Activated T-cell treated with anti-CD3 and anti-CD28 coated beads, Interleukin-2, amount 50 U/mL, for 4 hours (primary cell): Measurements from ENCODE around the gene TMEM94. TPM values are rescaled to one million over a fixed set of nuclear protein-coding genes. Genes with fewer than 3 reads are reported as not detected.
"Not testable (repeated sequence)": the region's sequence is repeated elsewhere in the genome, so short reads cannot be mapped to it uniquely, and the experiment has no call there.

Source experiments
- ATAC-seq, 2 donors: fragments of 200-7000 bp; cut with Tn5 transposase; one replicate each; pipeline ENCODE4 v1.10.0; 2021
- DNase-seq: peaks from one replicate; pipeline ENCODE4 v3.0.0-alpha.2; 2020
- H3K27me3 Mint-ChIP-seq: one replicate; pipeline ENCODE4 v1.8.0; 2021; ENCODE audit warnings: low read depth, mixed read lengths
- H3K36me3 Mint-ChIP-seq: one replicate; pipeline ENCODE4 v1.8.0; 2022; ENCODE audit warnings: mixed read lengths; ENCODE audit not compliant: insufficient read depth
- H3K4me1 Mint-ChIP-seq: one replicate; pipeline ENCODE4 v1.8.0; 2021; ENCODE audit warnings: low read depth, mixed read lengths
- H3K4me3 Mint-ChIP-seq: one replicate; pipeline ENCODE4 v1.8.0; 2021; ENCODE audit warnings: mild to moderate bottlenecking, moderate library complexity, mixed read lengths
- H3K9me3 Mint-ChIP-seq: one replicate; pipeline ENCODE4 v1.8.0; 2021; ENCODE audit warnings: mixed read lengths
- total RNA-seq, 3 donors: library from RNA; stranded (reverse); gene quantifications; one replicate each; pipeline ENCODE4 v1.2.1, GENCODE V29; 2021

The TMEM94 gene
- total RNA-seq, 3 donors from 2014 or later = 44.0 to 49.6 (median 46.6) TPM

GRCh38 chr17:75512926-75513640, 56.6 kb downstream of the TMEM94 start:
- Mint-ChIP-seq H3K9me3 (no peaks in the 10 kb centered on the region), H3K4me3 (no peak overlapping the region), H3K27me3 (peaks cover 3% of the 10 kb centered on the region), H3K36me3 (peaks cover 2% of the 10 kb centered on the region), H3K4me1 (peaks cover 10% of the 10 kb centered on the region)
- no peak for ATAC-seq
- DNase-seq = no peak

DNA sequence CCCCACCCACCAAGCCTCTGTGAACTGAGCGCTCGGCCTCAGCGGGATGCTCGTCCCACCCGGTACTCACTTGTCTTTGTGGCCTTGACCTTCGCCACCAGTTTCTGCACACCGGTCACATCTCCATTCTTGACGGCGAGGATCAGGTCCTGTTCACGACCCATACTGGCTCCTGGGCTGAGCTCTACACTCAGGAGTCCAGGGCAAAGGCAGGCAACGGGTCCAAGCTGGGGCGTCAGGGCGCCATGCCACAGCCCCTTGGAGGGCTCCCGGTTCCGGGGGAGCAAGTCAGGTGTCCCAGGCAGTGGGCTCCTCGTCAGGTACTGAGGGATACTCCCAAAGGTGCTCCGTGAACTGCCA, 57.2 kb downstream of the TMEM94 start:
- Mint-ChIP-seq H3K4me1 (peaks cover 16% of the 10 kb centered on the region), H3K4me3 (no peak overlapping the region), H3K27me3 (peaks cover 3% of the 10 kb centered on the region), H3K36me3 (peaks cover 8% of the 10 kb centered on the region), H3K9me3 (no peaks in the 10 kb centered on the region)
- ATAC-seq (no peak), DNase-seq (no peak)

DNA sequence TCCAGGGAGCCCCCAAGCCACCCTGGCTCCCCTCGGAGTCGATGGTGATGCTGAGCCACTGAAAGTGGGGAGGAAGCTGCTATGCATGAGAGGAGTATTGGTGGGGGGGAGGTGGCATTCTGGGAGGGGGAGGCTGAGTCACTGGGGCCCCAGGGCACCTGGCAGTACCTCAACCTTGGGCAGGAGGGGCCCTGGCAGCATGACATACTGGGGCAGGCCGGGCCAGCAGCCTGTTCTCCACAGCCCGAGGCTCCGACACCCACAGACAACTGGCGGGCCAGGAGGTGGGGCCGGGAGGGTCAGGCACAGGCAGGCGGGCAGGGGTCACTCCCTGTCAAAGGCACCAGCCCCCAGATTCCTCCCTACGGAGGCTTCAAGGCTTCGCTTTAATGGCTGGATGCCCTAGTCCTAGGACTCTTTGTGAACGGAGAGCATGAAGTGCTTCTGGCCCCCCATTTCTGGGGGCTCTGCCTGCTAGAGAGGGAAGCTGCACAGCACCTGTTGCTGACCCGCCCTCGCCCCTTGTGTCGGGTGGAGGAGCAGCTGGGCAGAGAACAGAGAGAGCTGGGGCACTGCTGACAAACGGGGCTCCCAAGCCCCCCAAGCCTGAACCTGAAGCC, 58.0 kb downstream of the TMEM94 start:
- Mint-ChIP-seq H3K4me3 (peak overlapping the region; percentile 58), H3K36me3 (peaks cover 8% of the 10 kb centered on the region), H3K27me3 (peaks cover 3% of the 10 kb centered on the region), H3K9me3 (no peaks in the 10 kb centered on the region), H3K4me1 (peaks cover 22% of the 10 kb centered on the region)
- ATAC-seq = no peak
- no peak for DNase-seq

GRCh38 chr17:75514919-75515495, 58.6 kb downstream of the TMEM94 start:
- H3K27me3 Mint-ChIP-seq = peaks cover 3% of the 10 kb centered on the region
- H3K4me3 Mint-ChIP-seq = peak overlapping the region; percentile 58
- DNase-seq (no peak), ATAC-seq (peak in 1 of 2 donors; percentile 0)
- peaks cover 12% of the 10 kb centered on the region for H3K36me3 Mint-ChIP-seq
- H3K9me3 Mint-ChIP-seq = no peaks in the 10 kb centered on the region
- H3K4me1 Mint-ChIP-seq = peaks cover 25% of the 10 kb centered on the region

DNA sequence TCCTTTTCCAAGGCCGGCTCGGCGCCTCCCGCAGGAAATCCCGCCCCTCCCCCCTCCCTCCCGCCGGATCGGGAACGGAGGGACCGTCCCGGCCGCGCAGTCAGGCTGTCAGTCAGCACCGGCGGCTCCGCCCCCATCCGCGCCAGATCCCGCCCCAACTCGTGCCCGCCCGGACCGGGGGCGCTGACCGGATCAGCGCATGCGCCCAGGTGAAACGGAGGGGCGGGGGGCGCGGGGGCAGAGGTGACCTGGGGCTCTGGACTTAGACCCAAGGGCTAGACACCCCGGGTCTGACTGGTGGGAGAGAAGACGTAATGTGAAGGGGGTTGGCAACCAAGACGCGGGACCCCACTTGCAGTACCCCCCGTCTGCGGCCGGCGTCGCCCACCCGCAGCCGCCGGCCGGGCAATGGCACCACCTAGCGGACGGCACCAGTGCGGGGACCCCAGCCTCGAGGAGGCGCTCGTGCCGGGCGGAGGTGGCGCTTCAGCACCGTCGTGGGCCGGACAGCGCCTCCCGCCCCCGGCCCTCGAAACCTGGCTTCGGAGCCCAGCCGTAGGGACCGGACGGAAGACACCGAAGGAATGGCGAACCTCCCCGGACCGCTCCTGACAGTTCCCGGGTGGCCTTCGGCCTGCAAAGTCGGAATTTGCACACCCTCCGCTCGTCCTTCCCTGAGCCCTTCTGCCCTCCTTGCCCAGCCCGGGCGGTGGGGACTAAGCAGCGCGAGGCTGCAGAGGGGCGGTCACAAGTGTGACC, 59.2 kb downstream of the TMEM94 start, which contains the start of gene CASKIN2:
CASKIN2 (minus strand) TSS at position 42 of the 759 bp plus-strand sequence. CDS start 1,733 bp downstream, outside the sequence.
- Mint-ChIP-seq H3K4me3 (peak within 1 kb of the TSS; percentile 80), H3K9me3 (no peaks in the 10 kb centered on the region), H3K4me1 (peaks cover 25% of the 10 kb centered on the region), H3K36me3 (peaks cover 12% of the 10 kb centered on the region), H3K27me3 (peaks cover 3% of the 10 kb centered on the region)
- ATAC-seq (peak; percentile 64 to 66), DNase-seq (peak; percentile 65)

- peak; percentile 95 for DNase-seq
- Mint-ChIP-seq H3K36me3 (peaks cover 16% of the 10 kb centered on the region), H3K4me1 (peaks cover 25% of the 10 kb centered on the region), H3K27me3 (peaks cover 3% of the 10 kb centered on the region), H3K9me3 (no peaks in the 10 kb centered on the region), H3K4me3 (peak within 1 kb of the TSS; percentile 87)
- peak; percentile 87 to 88 for ATAC-seq
These were observed 59.8 kb downstream of the TMEM94 start, which contains the start of gene TSEN54 for GRCh38 chr17:75516255-75516618. TSS of gene TSEN54 (plus strand) at chr17:75516528. CDS start at chr17:75516561, 33 bp downstream.

GRCh38 chr17:75516619-75517296, 60.3 kb downstream of the TMEM94 start:
- H3K4me1 Mint-ChIP-seq = peaks cover 25% of the 10 kb centered on the region
- peaks cover 17% of the 10 kb centered on the region for H3K36me3 Mint-ChIP-seq
- peak; percentile 24 for DNase-seq
- ATAC-seq = peak; percentile 32
- no peaks in the 10 kb centered on the region for H3K9me3 Mint-ChIP-seq
- H3K4me3 Mint-ChIP-seq = peak overlapping the region; percentile 87
- H3K27me3 Mint-ChIP-seq = peaks cover 3% of the 10 kb centered on the region

- peak; percentile 21 for DNase-seq
- Mint-ChIP-seq H3K27me3 (peaks cover 3% of the 10 kb centered on the region), H3K4me1 (peaks cover 25% of the 10 kb centered on the region), H3K4me3 (peak overlapping the region; percentile 87), H3K9me3 (no peaks in the 10 kb centered on the region), H3K36me3 (peaks cover 17% of the 10 kb centered on the region)
- no peak for ATAC-seq
These were observed 60.9 kb downstream of the TMEM94 start for GRCh38 chr17:75517297-75517865.

DNA sequence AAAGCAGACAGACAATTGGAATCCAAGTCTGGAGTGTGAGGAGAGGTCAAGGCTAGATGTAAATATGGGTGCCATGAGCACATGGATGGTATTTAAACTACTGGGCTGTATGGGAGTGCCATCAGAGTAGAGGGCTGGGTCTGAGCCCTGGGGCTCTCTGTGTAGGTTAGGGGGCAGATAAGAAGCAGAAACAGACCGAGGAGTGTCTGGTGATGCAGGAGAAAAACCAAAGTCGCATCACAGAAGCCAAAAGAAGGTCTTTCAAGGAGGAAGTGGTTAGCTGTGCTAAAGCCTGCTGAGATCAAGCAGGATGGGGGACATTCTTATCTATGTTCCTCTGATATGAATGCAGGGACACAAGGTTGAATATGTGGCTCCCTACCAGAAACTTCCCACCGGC, 61.8 kb downstream of the TMEM94 start:
- ATAC-seq (no peak), DNase-seq (no peak)
- H3K36me3 Mint-ChIP-seq = peaks cover 20% of the 10 kb centered on the region
- H3K4me1 Mint-ChIP-seq = peaks cover 25% of the 10 kb centered on the region
- peak overlapping the region; percentile 87 for H3K4me3 Mint-ChIP-seq
- H3K9me3 Mint-ChIP-seq = no peaks in the 10 kb centered on the region
- H3K27me3 Mint-ChIP-seq = peaks cover 3% of the 10 kb centered on the region

DNA sequence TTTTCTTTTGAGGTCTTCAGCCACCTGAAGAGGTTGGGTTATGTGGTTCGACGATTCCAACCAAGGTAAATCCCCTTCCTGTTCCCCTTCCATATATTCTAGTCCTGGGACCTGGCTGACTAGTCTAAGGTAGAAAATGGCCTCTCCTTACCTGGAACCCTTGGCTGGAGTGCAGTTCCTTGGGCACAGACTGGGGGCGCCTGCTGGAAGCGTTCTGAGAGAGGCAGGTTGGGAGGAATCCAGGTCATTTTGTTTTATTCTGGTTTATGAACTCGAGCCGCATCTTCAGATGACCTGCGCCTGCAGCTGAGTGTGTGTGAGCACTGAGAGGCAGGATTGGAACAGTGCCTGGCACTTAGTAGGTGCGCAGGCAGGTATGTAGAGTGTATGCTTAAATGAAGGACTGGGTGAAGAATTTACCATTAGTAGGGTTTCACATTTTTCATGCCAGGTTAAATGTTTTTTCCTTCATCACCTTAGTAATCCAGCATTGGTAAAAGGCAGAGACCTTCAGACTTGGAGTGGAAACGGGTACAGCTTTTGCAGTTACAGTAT, 62.6 kb downstream of the TMEM94 start:
- peaks cover 20% of the 10 kb centered on the region for H3K36me3 Mint-ChIP-seq
- ATAC-seq (no peak), DNase-seq (no peak)
- peaks cover 3% of the 10 kb centered on the region for H3K27me3 Mint-ChIP-seq
- no peaks in the 10 kb centered on the region for H3K9me3 Mint-ChIP-seq
- H3K4me1 Mint-ChIP-seq = peaks cover 25% of the 10 kb centered on the region
- no peak overlapping the region for H3K4me3 Mint-ChIP-seq

- H3K4me3 Mint-ChIP-seq, DNase-seq, ATAC-seq, H3K9me3 Mint-ChIP-seq, H3K27me3 Mint-ChIP-seq: not testable (repeated sequence)
- peaks cover 20% of the 10 kb centered on the region for H3K36me3 Mint-ChIP-seq
- H3K4me1 Mint-ChIP-seq = peaks cover 27% of the 10 kb centered on the region
These were observed 64.0 kb downstream of the TMEM94 start for GRCh38 chr17:75520413-75520812.

GRCh38 chr17:75521290-75521689, 64.9 kb downstream of the TMEM94 start:
- peaks cover 29% of the 10 kb centered on the region for H3K4me1 Mint-ChIP-seq
- DNase-seq (no peak), ATAC-seq (no peak)
- H3K9me3 Mint-ChIP-seq = no peaks in the 10 kb centered on the region
- H3K27me3 Mint-ChIP-seq = no peaks in the 10 kb centered on the region
- H3K4me3 Mint-ChIP-seq = no peak overlapping the region
- peaks cover 20% of the 10 kb centered on the region for H3K36me3 Mint-ChIP-seq

DNA sequence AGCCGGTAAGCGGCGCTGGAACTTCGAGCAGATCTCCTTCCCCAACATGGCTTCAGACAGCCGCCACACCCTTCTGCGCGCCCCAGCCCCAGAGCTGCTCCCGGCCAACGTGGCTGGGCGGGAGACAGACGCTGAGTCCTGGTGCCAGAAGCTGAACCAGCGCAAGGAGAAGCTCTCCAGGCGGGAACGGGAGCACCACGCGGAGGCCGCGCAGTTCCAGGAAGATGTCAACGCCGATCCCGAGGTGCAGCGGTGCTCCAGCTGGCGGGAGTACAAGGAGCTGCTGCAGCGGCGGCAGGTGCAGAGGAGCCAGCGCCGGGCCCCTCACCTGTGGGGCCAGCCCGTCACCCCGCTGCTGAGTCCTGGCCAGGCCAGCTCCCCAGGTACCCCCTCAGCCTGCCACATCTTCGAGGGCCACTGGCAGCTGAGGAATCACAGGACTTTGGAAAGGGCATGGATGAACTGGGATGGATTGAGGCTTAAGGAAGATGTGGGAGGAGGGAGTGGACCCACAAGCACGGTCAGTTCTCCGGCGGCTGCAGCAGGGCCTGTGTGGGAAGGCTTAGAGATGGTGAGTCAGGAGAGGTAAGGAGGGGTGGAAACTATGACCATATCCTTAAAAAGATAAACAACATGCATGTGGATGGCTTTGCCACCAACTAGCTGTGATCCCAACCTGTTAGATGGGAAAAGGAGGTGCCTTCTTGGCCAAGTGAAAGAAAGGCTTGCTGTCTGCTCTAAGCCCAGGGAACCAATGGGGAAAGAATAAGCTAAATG, 65.7 kb downstream of the TMEM94 start:
- DNase-seq (no peak), ATAC-seq (no peak)
- Mint-ChIP-seq H3K9me3 (no peaks in the 10 kb centered on the region), H3K36me3 (peaks cover 20% of the 10 kb centered on the region), H3K27me3 (peaks cover 1% of the 10 kb centered on the region), H3K4me3 (no peak overlapping the region), H3K4me1 (peaks cover 33% of the 10 kb centered on the region)
